Activated naive CD4-positive, alpha-beta T cell (primary cell): ENCODE measurements around the gene ATP4B.

Experiments used
- DNase-seq, 4 experiments: peaks; one replicate each; lab custom pipeline; 2025; lab: John Stamatoyannopoulos, UW

The ATP4B gene

GRCh38 chr13:113605866-113606438, 52.0 kb downstream of the ATP4B start:
- DNase-seq: no peak

GRCh38 chr13:113605461-113605860, 52.5 kb downstream of the ATP4B start:
- DNase-seq: no peak

GRCh38 chr13:113604186-113604585, 53.8 kb downstream of the ATP4B start:
- DNase-seq: no peak

- DNase-seq: no peak
Measured at GRCh38 chr13:113603116-113603710, 54.8 kb downstream of the ATP4B start.

GRCh38 chr13:113602291-113602988, 55.6 kb downstream of the ATP4B start:
- no peak for DNase-seq

- no peak for DNase-seq
Measured at GRCh38 chr13:113601166-113602070, 56.6 kb downstream of the ATP4B start.

- DNase-seq: no peak
Measured at GRCh38 chr13:113599391-113599790, 58.6 kb downstream of the ATP4B start.
